ENCODE data around the gene DOK7.

The DOK7 gene

GRCh38 chr4:3476936-3477749, 14.0 kb downstream of the DOK7 start:
- DNase-seq: no peak

DNA sequence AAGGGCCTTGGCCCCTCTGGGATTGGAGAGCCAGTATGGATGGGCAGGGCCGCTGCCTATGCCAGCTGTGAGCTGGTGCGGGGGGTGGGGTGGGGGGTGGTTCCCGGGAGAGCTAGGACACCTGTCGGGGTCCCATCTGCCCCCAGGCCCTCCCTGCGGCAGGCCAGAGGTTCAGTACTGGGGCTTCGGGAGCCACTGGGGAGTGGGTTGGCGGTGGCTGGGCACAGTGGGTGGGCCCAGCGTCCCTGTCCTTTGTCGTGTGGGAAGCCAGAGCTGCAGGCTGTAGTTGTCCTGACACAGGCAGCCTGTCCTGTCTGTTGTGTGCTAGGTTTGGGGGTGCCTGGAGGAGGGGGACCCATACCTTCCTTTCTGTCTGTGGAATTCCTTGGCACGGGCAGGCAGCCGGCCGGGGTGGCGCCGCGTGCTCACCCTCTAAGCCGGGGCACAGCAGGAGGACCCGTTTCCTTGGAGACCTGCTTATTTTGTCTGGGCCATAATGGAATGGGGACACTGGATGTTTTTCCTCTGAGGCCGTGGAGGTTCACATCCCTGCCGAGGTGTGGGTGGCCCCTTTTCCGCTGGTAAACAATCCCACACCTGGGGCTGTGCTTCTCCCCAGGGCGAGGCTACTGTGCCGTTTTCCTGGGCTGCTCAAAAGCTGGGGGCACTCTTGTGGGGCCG, 14.8 kb downstream of the DOK7 start:
- no peak for DNase-seq

GRCh38 chr4:3478446-3479357, 15.6 kb downstream of the DOK7 start:
- no peak for DNase-seq

DNA sequence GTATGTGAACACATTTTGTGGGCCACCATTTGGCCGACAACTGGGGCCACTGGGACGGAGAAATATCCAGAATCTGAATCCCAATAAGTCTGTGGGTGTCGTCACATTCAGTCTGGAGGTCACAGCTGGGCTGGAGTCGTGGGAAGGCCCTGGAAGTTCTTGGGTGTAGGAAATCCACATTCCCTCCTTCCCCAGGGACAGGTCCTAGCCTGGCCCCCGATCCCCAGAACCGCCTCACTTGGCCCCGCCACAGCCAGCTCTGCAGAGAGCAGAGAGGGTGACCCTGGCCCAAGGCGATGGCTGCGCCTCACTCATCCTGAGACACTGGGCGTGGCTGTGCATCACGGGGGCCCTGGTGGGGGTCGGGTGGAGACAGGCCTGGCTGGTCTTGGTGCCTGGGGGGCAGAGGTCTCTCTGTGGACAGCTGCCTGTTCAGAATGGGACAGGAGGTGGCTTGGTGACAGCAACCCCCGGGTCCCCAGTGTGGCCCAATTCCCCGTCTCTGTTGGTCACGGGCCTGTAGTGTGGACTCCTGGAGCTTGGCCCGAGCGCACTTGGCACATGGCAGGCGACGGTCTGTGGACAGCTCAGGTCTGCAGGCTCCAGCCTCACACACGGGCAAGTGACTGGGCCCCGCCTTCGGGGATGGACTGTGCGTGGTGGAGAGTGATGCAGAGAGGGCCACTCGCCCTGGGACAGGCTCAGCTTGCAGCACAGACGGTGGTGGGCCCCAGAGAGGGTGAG, 16.4 kb downstream of the DOK7 start:
- DNase-seq: no peak

DNA sequence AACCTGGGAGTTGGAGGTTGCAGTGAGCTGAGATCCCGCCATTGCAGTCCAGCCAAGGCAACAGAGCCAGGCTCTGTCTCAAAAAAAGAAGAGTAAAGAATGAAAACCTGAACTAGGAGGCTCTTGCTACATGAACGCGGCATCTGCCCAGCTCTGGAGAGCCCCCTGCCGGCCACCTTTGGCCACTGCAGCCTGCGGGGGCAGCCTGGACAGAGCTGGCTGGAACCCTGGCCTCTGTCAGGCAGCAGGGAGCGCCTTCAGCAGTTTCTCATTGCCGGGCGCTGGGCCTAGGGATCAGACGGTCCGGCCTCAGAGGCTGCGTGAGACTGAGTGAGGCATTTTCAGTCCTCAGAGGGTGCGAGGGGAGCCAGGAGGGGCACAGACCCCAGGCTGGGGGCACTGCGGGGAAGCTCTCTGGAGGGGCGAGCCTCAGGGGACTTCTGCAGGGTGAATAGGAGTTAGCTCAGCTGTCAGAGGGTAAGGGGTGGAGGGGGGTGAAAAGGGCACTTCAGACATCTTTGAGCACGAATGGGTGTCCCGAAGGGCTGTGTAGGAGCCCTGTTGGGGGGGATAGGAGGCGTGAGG, 17.5 kb downstream of the DOK7 start:
- DNase-seq: peak; percentile 65 to 69

DNA sequence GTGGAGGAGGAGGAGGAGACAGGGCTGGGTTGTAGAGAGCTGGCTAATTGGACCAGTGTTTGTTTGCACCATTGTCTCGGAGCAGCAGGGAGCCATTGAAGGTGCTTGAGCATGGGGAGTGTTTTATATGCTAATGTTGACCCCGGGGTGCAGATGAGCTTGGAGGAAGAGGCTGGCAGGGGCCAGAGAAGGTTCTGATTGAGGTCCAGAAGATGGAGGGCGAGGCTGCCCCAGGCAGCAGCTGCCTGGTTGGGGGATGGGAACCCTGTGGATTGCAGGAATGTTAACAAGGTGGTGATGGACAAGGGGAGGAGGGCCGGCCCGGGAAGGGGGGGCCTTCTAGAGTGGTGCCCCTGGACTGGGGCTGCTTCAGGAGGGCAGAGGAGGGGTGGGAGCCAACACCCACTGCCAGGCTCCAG, 18.0 kb downstream of the DOK7 start:
- peak in 1 of 2 experiments; percentile 61 for DNase-seq

- DNase-seq: no peak
These were observed 18.8 kb downstream of the DOK7 start for GRCh38 chr4:3481783-3482393.

DNA sequence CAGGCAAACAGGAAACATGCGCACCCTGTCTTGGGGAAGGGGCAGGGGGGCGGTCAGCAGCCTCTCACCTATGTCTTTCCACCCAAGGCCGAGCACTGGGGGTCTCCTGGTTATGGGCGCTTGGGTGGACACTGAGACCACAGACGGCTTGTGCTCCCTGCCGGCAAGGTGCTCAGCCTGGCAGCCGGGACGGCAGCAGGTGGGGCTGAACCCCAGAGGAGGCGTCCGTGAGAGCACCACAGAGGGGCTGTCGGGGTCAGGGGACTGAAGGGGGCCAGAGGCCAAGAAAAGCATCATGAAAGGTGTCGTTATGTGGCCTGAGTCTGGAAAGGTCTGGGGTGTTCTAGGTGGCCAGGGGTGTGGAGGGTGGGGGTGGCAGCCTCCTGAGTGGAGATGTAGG, 19.6 kb downstream of the DOK7 start:
- DNase-seq: no peak

GRCh38 chr4:3483471-3483921, 20.4 kb downstream of the DOK7 start:
- no peak for DNase-seq

- peak; percentile 29 to 59 for DNase-seq
These were observed 21.2 kb downstream of the DOK7 start for GRCh38 chr4:3484057-3484973.

- no peak for DNase-seq
These were observed 22.1 kb downstream of the DOK7 start for GRCh38 chr4:3485011-3485791.

DNA sequence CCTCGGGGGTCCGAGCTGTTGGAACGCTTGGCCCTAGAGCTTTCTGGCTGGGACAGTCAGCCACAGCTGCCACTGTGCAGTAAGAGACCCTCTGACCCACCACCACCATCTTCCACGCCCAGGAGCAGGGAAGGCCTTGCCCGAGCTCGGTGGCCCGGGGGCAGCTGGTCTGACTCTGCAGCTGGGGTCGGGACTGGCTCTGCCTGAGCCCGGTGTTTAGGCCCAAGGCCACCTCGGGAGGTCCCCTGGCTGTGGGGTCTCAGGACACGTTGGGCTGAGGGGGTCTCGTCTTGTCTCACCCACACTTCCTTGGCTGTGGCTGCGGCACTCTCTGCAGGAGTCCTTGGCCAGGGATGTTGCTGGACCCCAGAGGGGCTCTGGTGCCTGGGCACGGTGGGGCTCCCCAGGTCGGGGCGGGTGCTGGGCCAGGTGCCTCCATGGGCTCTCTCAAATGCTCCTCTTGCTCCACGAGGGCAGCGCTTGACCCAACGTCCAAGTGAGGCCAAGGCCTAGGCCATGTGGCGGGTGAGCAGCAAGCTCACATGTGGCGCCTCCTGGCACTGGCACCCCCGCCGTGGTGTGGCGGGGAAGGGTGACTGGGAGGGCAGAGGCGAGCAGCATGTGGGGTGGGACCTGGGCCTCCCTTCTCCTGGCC, 22.9 kb downstream of the DOK7 start:
- DNase-seq: no peak

- peak in 1 of 2 experiments; percentile 46 for DNase-seq
These were observed 23.7 kb downstream of the DOK7 start for GRCh38 chr4:3486541-3487540.

- DNase-seq: no peak
These were observed 24.8 kb downstream of the DOK7 start for GRCh38 chr4:3487861-3488260.

DNA sequence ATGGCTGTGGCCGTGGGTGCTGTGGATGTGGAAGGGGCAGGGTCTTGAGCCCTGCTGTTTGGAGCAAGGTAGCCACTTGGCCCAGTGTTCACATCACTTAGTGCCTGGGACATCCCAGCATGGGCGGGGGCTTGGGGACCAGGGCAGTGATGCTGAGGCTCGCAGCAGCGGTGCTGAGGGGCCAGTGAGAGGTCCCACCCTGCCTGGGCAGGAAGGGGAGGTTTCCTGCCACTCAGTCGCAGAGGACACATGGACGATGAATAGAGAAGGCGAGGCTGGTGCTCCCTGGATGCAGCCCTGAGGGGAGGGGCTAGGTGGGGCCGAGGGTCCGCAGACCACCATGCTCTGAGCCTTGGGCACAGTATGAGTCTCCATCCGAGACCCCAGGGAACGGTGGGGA, 25.7 kb downstream of the DOK7 start:
- DNase-seq: no peak

GRCh38 chr4:3489451-3489962, 26.4 kb downstream of the DOK7 start:
- no peak for DNase-seq

GRCh38 chr4:3491681-3492405, 28.7 kb downstream of the DOK7 start:
- no peak for DNase-seq

Data from NCI-H2081 (cell line).